Neural cell (in vitro differentiated cells): Measurements from ENCODE around the gene VWA1.
"Not testable (repeated sequence)": the region's sequence is repeated elsewhere in the genome, so short reads cannot be mapped to it uniquely, and the experiment has no call there.

Experiments
- POLR2AphosphoS5 ChIP-seq: IDR thresholded peaks from 2 replicates; pipeline ENCODE4 v1.6.1; 2012
- TF ChIP-seq, protein P1 (sequence below): IDR thresholded peaks from 2 replicates; pipeline ENCODE4 v1.6.1; 2012; ENCODE audit warnings: borderline replicate concordance
- TF ChIP-seq, protein P2 (sequence below): fragments of 450-650 bp; IDR thresholded peaks from 2 replicates; pipeline ENCODE4 v1.5.1; 2014; ENCODE audit warnings: antibody characterized with exemption, mild to moderate bottlenecking, moderate library complexity; ENCODE audit not compliant: poor library complexity, severe bottlenecking

DNA sequence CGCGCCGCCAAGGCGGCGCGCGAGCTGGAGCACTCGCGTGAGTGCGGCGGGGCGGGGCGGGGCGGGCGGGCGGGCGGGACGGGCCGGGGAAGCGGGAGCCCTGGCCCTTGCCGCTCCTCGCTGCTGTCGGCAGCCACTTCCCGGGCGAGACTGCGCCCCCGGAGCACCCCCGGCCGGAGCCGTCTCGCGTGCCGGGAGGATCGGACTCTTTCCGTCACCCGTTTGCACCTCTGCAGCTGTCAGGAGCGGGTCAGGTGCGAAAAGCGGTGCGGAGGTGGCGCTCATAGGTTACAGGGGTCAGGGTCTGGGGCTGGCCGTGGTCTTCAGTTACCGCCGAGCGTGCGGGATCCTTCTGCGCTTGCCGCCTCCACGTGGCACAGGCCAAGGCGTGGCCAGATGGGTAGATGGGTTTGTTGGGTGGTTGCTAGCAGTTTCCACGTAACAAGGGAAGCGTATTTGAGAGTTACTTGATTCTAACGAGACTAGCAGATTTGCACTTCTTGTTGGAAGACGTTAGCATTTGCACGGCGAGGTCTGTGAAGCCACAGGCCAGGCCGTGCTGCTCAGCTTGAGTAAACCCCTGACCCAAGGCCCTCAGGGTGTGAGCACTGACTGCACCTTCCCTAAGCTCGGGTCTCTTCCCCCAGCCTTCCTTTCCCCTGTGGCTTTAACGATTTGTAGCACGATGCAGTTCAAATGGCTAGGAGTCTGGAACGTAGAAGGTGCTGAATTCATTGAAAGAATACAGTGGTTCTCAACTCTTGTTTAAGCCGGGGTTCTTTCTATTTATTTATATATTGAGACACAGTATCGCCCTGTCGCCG lies 36.8 kb downstream of the VWA1 start:
- TF ChIP-seq, protein P1, sequence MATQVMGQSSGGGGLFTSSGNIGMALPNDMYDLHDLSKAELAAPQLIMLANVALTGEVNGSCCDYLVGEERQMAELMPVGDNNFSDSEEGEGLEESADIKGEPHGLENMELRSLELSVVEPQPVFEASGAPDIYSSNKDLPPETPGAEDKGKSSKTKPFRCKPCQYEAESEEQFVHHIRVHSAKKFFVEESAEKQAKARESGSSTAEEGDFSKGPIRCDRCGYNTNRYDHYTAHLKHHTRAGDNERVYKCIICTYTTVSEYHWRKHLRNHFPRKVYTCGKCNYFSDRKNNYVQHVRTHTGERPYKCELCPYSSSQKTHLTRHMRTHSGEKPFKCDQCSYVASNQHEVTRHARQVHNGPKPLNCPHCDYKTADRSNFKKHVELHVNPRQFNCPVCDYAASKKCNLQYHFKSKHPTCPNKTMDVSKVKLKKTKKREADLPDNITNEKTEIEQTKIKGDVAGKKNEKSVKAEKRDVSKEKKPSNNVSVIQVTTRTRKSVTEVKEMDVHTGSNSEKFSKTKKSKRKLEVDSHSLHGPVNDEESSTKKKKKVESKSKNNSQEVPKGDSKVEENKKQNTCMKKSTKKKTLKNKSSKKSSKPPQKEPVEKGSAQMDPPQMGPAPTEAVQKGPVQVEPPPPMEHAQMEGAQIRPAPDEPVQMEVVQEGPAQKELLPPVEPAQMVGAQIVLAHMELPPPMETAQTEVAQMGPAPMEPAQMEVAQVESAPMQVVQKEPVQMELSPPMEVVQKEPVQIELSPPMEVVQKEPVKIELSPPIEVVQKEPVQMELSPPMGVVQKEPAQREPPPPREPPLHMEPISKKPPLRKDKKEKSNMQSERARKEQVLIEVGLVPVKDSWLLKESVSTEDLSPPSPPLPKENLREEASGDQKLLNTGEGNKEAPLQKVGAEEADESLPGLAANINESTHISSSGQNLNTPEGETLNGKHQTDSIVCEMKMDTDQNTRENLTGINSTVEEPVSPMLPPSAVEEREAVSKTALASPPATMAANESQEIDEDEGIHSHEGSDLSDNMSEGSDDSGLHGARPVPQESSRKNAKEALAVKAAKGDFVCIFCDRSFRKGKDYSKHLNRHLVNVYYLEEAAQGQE = not testable (repeated sequence)
- TF ChIP-seq, protein P2, sequence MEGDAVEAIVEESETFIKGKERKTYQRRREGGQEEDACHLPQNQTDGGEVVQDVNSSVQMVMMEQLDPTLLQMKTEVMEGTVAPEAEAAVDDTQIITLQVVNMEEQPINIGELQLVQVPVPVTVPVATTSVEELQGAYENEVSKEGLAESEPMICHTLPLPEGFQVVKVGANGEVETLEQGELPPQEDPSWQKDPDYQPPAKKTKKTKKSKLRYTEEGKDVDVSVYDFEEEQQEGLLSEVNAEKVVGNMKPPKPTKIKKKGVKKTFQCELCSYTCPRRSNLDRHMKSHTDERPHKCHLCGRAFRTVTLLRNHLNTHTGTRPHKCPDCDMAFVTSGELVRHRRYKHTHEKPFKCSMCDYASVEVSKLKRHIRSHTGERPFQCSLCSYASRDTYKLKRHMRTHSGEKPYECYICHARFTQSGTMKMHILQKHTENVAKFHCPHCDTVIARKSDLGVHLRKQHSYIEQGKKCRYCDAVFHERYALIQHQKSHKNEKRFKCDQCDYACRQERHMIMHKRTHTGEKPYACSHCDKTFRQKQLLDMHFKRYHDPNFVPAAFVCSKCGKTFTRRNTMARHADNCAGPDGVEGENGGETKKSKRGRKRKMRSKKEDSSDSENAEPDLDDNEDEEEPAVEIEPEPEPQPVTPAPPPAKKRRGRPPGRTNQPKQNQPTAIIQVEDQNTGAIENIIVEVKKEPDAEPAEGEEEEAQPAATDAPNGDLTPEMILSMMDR = not testable (repeated sequence)
- TF ChIP-seq POLR2AphosphoS5 = not testable (repeated sequence)
